ENCODE measurements around the gene TGFB1I1. TPM values are rescaled to one million over a fixed set of nuclear protein-coding genes. Genes with fewer than 3 reads are reported as not detected.
"Not testable (repeated sequence)": the region's sequence is repeated elsewhere in the genome, so short reads cannot be mapped to it uniquely, and the experiment has no call there.

Gene TGFB1I1
- total and polyA plus RNA-seq, 2 donors (not counting 3 experiments of a cell fraction or from before 2014, with no cell fraction given), result 73.7 to 115 TPM

GRCh38 chr16:31438414-31438813 lies 33.5 kb upstream of the TGFB1I1 start:
- Histone ChIP-seq H3K36me3 (ENCODE audit: control insufficient read depth in 2 of 2, extremely low read depth in 1 of 2, insufficient read depth in 2 of 2, low read length in 2 of 2) (no peaks in the 10 kb centered on the region), H2AFZ (ENCODE audit: low read depth, low read length) (no peak overlapping the region), H3K9ac (replicated peaks; ENCODE audit: extremely low read depth, insufficient read depth, low read length) (no peak overlapping the region), H3K9me3 (replicated peaks; ENCODE audit: control insufficient read depth, insufficient read depth, low read length) (no peaks in the 10 kb centered on the region), H3K4me2 (ENCODE audit: insufficient read depth, low read length) (no peak overlapping the region), H3K27me3 (ENCODE audit: control insufficient read depth in 2 of 2, insufficient read depth in 2 of 2, low read length in 2 of 2) (peaks cover 3 to 11% of the 10 kb centered on the region in 2 experiments), H3K79me2 (ENCODE audit: control insufficient read depth, insufficient read depth, low read length) (no peaks in the 10 kb centered on the region), H3K4me1 (ENCODE audit: control insufficient read depth, extremely low read depth, insufficient read depth, low read length) (no peaks in the 10 kb centered on the region), H3K4me3 (replicated peaks in 1 of 3; ENCODE audit: insufficient read depth in 1 of 3, low read depth in 1 of 3, low read length in 3 of 3) (no peak overlapping the region), H3K27ac (ENCODE audit: insufficient read depth, low read depth, low read length) (no peak overlapping the region), H3K9me1 (replicated peaks; ENCODE audit: control insufficient read depth, extremely low read depth, insufficient read depth, low read length) (no peaks in the 10 kb centered on the region), H4K20me1 (replicated peaks; ENCODE audit: control insufficient read depth, extremely low read depth, insufficient read depth, low read length) (no peaks in the 10 kb centered on the region)
- no TSS peak for BruUV-seq (replicated peaks)
- DNase-seq (ENCODE audit: low read depth, low spot score) (no peak), FAIRE-seq (no peak)
- no peak for TF ChIP-seq JUN (IDR thresholded peaks at IDR 0.05; ENCODE audit: borderline replicate concordance, insufficient read depth, insufficient read length, low read depth)
- TF ChIP-seq EZH2 (IDR thresholded peaks at IDR 0.05; ENCODE audit: borderline replicate concordance, low read depth, low read length, severe bottlenecking), result no peak
- TF ChIP-seq POLR2A (IDR thresholded peaks at IDR 0.05; ENCODE audit: low read depth, low read length), result no peak
- TF ChIP-seq CTCF (IDR thresholded peaks at IDR 0.05; ENCODE audit: extremely low read depth in 1 of 2, insufficient read depth in 1 of 2, low read depth in 1 of 2, low read length in 2 of 2), result no peak
- no peak for TF ChIP-seq MYC (IDR thresholded peaks at IDR 0.05; ENCODE audit: low read depth, low read length)
- no peak for TF ChIP-seq POLR2AphosphoS5 (IDR thresholded peaks at IDR 0.05; ENCODE audit: insufficient read depth, low read depth, low read length)
- no peak for TF ChIP-seq GATA2 (IDR thresholded peaks at IDR 0.05; ENCODE audit: insufficient read depth, insufficient read length, low read depth, low read length)
- TF ChIP-seq, protein P1, sequence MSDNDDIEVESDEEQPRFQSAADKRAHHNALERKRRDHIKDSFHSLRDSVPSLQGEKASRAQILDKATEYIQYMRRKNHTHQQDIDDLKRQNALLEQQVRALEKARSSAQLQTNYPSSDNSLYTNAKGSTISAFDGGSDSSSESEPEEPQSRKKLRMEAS (IDR thresholded peaks at IDR 0.05; ENCODE audit: insufficient read depth, insufficient read length), result no peak
- TF ChIP-seq FOS (IDR thresholded peaks at IDR 0.05; ENCODE audit: borderline replicate concordance, insufficient read depth, low read length), result no peak
- ChIA-PET POLR2A (no interaction called here), CTCF (no interaction called here)
- intact Hi-C loops (cut with micrococcal nuclease), result no loop called here
- dilution Hi-C loops (cut with MboI; ENCODE audit: extremely low pct_ligation_motif_present, low sequenced_read_pairs), result no loop called here

DNA sequence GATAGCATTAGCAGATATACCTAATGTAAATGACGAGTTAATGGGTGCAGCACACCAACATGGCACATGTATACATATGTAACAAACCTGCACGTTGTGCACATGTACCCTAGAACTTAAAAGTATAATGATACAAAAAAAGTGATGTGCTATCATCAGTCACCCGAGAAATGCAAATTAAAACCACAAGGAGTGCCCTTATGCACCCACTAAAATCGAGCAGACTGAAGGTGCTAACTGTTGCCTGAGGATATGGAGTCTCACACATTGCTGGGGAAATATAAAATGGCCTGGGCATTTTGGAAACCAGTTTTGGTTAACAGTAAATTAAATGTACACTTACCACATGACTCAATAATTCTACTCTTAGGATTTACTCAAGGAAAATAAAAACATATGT lies 32.9 kb upstream of the TGFB1I1 start:
- H3K36me3 ChIP-seq (ENCODE audit: control insufficient read depth in 2 of 2, extremely low read depth in 1 of 2, insufficient read depth in 2 of 2, low read length in 2 of 2); H4K20me1 ChIP-seq (replicated peaks; ENCODE audit: control insufficient read depth, extremely low read depth, insufficient read depth, low read length); H3K27ac ChIP-seq (ENCODE audit: insufficient read depth, low read depth, low read length); H3K9me1 ChIP-seq (replicated peaks; ENCODE audit: control insufficient read depth, extremely low read depth, insufficient read depth, low read length); intact Hi-C loops (cut with micrococcal nuclease); H3K4me3 ChIP-seq (replicated peaks in 1 of 3; ENCODE audit: insufficient read depth in 1 of 3, low read depth in 1 of 3, low read length in 3 of 3); H3K9ac ChIP-seq (replicated peaks; ENCODE audit: extremely low read depth, insufficient read depth, low read length); H3K79me2 ChIP-seq (ENCODE audit: control insufficient read depth, insufficient read depth, low read length); H3K4me1 ChIP-seq (ENCODE audit: control insufficient read depth, extremely low read depth, insufficient read depth, low read length); H3K4me2 ChIP-seq (ENCODE audit: insufficient read depth, low read length); DNase-seq (ENCODE audit: low read depth, low spot score); H3K9me3 ChIP-seq (replicated peaks; ENCODE audit: control insufficient read depth, insufficient read depth, low read length); dilution Hi-C loops (cut with MboI; ENCODE audit: extremely low pct_ligation_motif_present, low sequenced_read_pairs); FAIRE-seq; H2AFZ ChIP-seq (ENCODE audit: low read depth, low read length); BruUV-seq (replicated peaks): not testable (repeated sequence)
- peaks cover 3 to 11% of the 10 kb centered on the region in 2 experiments for H3K27me3 ChIP-seq (ENCODE audit: control insufficient read depth in 2 of 2, insufficient read depth in 2 of 2, low read length in 2 of 2)
- CTCF ChIA-PET, result interaction anchor here (2.4 kb wide), 1 partner anchor 9 kb away, joined by 7 read pairs; no protein-coding TSS in a partner anchor
- POLR2A ChIA-PET, result interaction anchor here (1.1 kb wide), 1 partner anchor 322 kb away, joined by 3 read pairs; no protein-coding TSS in a partner anchor
